Uterus (tissue), 4 donors: ENCODE results near the gene MAML2. TPM values are rescaled to one million over a fixed set of nuclear protein-coding genes. Genes with fewer than 3 reads are reported as not detected.

Source experiments
- DNase-seq, 2 donors: peaks; one replicate each; pipeline ENCODE4 v3.0.0-alpha.2; 2019 to 2020
- H3K27ac ChIP-seq, 2 donors: fragments of 200-600 bp; sonication (generic); 1 replicate in 1 of 2; 2 replicates in 1 of 2; pipeline ENCODE4 v1.5.1; 2016 to 2018
- H3K27me3 ChIP-seq, 2 donors: fragments of 200-600 bp; sonication (generic); one replicate each; pipeline ENCODE4 v1.5.1; 2018 to 2019; ENCODE audit warnings: control low read depth in 1 of 2
- H3K36me3 ChIP-seq, 2 donors: fragments of 200-600 bp; sonication (generic); one replicate each; pipeline ENCODE4 v1.5.1; 2019; ENCODE audit warnings: control low read depth in 1 of 2
- H3K4me1 ChIP-seq, 2 donors: fragments of 200-600 bp; sonication (generic); one replicate each; pipeline ENCODE4 v1.5.1; 2018 to 2019; ENCODE audit warnings: control low read depth in 1 of 2
- H3K4me3 ChIP-seq, 2 donors: fragments of 200-600 bp; sonication (generic); 1 replicate in 1 of 2; 2 replicates in 1 of 2; pipeline ENCODE4 v1.5.1; 2018 to 2019; ENCODE audit warnings: mild to moderate bottlenecking in 1 of 2
- H3K9me3 ChIP-seq, 2 donors: fragments of 200-600 bp; sonication (generic); one replicate each; pipeline ENCODE4 v1.5.1; 2019; ENCODE audit warnings: control low read depth in 1 of 2
- CTCF ChIP-seq, 4 experiments: fragments of 200-600 bp in 2 of 4; fragments of 450-650 bp in 2 of 4; sonication (generic) in 2 of 4; IDR thresholded peaks; one replicate each; pipeline ENCODE4 v1.5.1; 2016 to 2019; ENCODE audit warnings: antibody characterized with exemption in 4 of 4, mild to moderate bottlenecking in 2 of 4, moderate library complexity in 1 of 4
- POLR2A ChIP-seq, 2 donors: fragments of 450-650 bp; IDR thresholded peaks; one replicate each; pipeline ENCODE4 v1.6.1; 2016; ENCODE audit warnings: antibody characterized with exemption in 2 of 2, mild to moderate bottlenecking in 1 of 2, moderate library complexity in 1 of 2
- intact Hi-C: fragments of 100-400 bp; cut with DNase I; formaldehyde crosslinking; loops from one replicate; pipeline ENCODE4 v1.15.1; 2023; ENCODE audit warnings: low total_unique reads
- total RNA-seq, 4 donors: library from RNA; depleted of rRNA in 3 of 4; stranded (reverse); fragments of >200 nt in 3 of 4; gene quantifications; one replicate each; pipeline versions ENCODE4 v1.1.0 to v1.2.4, GENCODE V29; 2014 to 2023
- donor health status: DM: yes; HTN: yes; CAD: no.

The MAML2 gene
- total RNA-seq, 4 donors from 2014 or later, result 8.2 to 35.9 (median 19.8) TPM

DNA sequence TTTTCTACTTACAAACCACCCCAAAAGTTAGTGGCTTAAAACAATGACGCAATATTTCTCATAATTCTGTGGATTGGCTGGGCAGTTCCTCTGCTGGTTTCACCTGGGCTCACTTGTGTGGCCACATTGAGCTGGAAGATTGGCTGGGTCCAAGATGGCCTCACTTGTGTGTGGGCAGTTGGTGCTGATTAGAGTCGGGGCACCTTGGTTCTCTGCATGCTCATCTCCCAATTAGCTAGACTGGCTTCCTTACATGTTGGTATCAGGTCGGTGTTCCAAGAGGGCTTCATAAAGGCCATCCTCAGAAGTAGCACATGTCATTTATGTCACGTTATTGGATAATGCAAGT lies 12.5 kb downstream of the MAML2 start:
- TF ChIP-seq POLR2A (IDR thresholded peaks at IDR 0.05) (no peak), CTCF (IDR thresholded peaks at IDR 0.05) (no peak)
- no peak overlapping the region for H3K4me3 ChIP-seq
- intact Hi-C loops, result no loop called here
- H3K9me3 ChIP-seq, result no peaks in the 10 kb centered on the region
- H3K27ac ChIP-seq, result no peak overlapping the region
- H3K36me3 ChIP-seq, result no peaks in the 10 kb centered on the region
- DNase-seq, result no peak
- H3K27me3 ChIP-seq, result no peaks in the 10 kb centered on the region
- H3K4me1 ChIP-seq, result peaks cover 0 to 11% of the 10 kb centered on the region in 2 donors

GRCh38 chr11:96329855-96330510 lies 13.0 kb downstream of the MAML2 start:
- no peak for TF ChIP-seq POLR2A (IDR thresholded peaks at IDR 0.05)
- TF ChIP-seq CTCF (IDR thresholded peaks at IDR 0.05), result no peak
- Histone ChIP-seq H3K4me1 (peaks cover 0 to 11% of the 10 kb centered on the region in 2 donors), H3K36me3 (no peaks in the 10 kb centered on the region), H3K4me3 (no peak overlapping the region), H3K27me3 (no peaks in the 10 kb centered on the region), H3K27ac (no peak overlapping the region), H3K9me3 (no peaks in the 10 kb centered on the region)
- no peak for DNase-seq
- intact Hi-C loops, result no loop called here

GRCh38 chr11:96329419-96329818 lies 13.6 kb downstream of the MAML2 start:
- Histone ChIP-seq H3K9me3 (no peaks in the 10 kb centered on the region), H3K4me3 (no peak overlapping the region), H3K27me3 (no peaks in the 10 kb centered on the region), H3K4me1 (peaks cover 0 to 11% of the 10 kb centered on the region in 2 donors), H3K36me3 (no peaks in the 10 kb centered on the region), H3K27ac (no peak overlapping the region)
- DNase-seq, result no peak
- TF ChIP-seq CTCF (IDR thresholded peaks at IDR 0.05) (no peak), POLR2A (IDR thresholded peaks at IDR 0.05) (no peak)
- intact Hi-C loops, result no loop called here

GRCh38 chr11:96328395-96329010 lies 14.5 kb downstream of the MAML2 start:
- intact Hi-C loops, result no loop called here
- H3K27me3 ChIP-seq, result no peaks in the 10 kb centered on the region
- H3K9me3 ChIP-seq, result no peaks in the 10 kb centered on the region
- peaks cover 0 to 11% of the 10 kb centered on the region in 2 donors for H3K4me1 ChIP-seq
- DNase-seq, result no peak
- H3K4me3 ChIP-seq, result no peak overlapping the region
- H3K36me3 ChIP-seq, result no peaks in the 10 kb centered on the region
- no peak overlapping the region for H3K27ac ChIP-seq
- TF ChIP-seq POLR2A (IDR thresholded peaks at IDR 0.05), result no peak
- TF ChIP-seq CTCF (IDR thresholded peaks at IDR 0.05), result no peak

- Histone ChIP-seq H3K27ac (no peak overlapping the region), H3K36me3 (no peaks in the 10 kb centered on the region), H3K27me3 (no peaks in the 10 kb centered on the region), H3K4me1 (peaks cover 0 to 3% of the 10 kb centered on the region in 2 donors), H3K9me3 (no peaks in the 10 kb centered on the region), H3K4me3 (no peak overlapping the region)
- TF ChIP-seq POLR2A (IDR thresholded peaks at IDR 0.05), result no peak
- TF ChIP-seq CTCF (IDR thresholded peaks at IDR 0.05), result no peak
- intact Hi-C loops, result no loop called here
- DNase-seq, result no peak
Observed at GRCh38 chr11:96326959-96327358, 16.0 kb downstream of the MAML2 start.
